ENCODE measurements around the gene TSPAN1.

TSPAN1 gene

DNA sequence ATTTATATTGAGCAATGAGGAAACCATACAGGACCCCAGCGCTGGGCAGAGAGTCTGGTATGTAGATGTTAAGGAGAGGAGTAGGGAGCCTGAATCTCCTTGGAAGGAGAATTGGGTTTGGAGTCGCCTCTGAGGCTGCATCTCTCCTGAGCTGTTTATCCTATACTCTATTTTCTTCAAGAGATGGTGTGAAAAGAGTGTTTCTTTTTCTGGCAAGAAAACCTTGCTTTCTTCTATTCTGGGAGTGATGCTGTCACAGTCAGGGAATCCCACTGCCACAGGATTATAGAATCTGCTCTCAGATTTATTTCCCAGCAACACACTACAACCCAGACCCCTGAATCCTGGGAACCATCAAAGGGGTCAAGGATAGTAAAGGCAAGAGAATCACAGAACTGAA is 31.5 kb downstream of the TSPAN1 start:
- DNase-seq (ENCODE audit: low read depth): no peak
- TF ChIP-seq, protein P1, sequence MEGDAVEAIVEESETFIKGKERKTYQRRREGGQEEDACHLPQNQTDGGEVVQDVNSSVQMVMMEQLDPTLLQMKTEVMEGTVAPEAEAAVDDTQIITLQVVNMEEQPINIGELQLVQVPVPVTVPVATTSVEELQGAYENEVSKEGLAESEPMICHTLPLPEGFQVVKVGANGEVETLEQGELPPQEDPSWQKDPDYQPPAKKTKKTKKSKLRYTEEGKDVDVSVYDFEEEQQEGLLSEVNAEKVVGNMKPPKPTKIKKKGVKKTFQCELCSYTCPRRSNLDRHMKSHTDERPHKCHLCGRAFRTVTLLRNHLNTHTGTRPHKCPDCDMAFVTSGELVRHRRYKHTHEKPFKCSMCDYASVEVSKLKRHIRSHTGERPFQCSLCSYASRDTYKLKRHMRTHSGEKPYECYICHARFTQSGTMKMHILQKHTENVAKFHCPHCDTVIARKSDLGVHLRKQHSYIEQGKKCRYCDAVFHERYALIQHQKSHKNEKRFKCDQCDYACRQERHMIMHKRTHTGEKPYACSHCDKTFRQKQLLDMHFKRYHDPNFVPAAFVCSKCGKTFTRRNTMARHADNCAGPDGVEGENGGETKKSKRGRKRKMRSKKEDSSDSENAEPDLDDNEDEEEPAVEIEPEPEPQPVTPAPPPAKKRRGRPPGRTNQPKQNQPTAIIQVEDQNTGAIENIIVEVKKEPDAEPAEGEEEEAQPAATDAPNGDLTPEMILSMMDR (IDR thresholded peaks at IDR 0.05; ENCODE audit: insufficient read depth, low read depth, low read length, missing control alignments): no peak
- H3K4me3 ChIP-seq (ENCODE audit: low read length): no peak overlapping the region

DNA sequence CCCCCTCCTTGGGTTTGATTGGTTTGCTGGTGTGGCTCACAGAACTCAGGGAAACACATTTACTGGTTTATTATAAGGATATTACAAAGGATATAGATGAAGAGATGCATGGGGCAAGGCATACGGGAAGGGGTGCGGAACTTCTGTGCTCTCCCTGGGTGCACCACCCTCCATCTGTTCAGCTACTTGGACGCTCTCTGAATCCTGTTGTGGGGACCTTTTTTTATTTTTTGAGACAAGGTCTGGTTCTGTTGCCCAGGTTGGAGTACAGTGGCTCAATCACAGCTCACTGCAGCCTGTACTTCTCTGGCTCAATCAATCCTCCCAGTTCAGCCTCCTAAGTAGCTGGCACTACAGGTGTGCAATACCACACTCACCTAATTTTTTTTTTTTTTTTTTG is 35.7 kb downstream of the TSPAN1 start:
- H3K4me3 ChIP-seq (ENCODE audit: low read length): no peak overlapping the region

DNA sequence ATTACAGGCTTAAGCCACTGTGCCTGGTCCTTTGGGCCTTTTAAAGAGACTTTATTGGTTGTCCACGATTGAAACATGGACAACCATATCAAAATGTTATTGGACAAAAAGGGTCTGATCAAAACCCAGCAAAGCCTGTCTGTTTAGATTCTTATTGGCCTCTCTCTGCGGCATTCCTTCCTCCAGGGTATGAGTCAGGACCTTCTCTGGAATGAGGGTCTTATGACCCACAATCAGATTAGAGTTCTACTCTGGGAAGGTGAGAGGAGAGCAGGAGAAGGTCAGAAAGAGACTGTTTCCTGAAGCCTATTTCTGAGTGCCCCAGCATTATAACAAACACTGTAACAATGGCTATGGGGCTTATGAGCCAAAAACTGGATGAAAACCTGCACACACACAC is 36.2 kb downstream of the TSPAN1 start:
- TF ChIP-seq, protein P1 (IDR thresholded peaks at IDR 0.05; ENCODE audit: insufficient read depth, low read depth, low read length, missing control alignments): no peak
- H3K4me3 ChIP-seq (ENCODE audit: low read length): no peak overlapping the region
- DNase-seq (ENCODE audit: low read depth): no peak

More for the DNA sequence above, 35.7 kb downstream of the TSPAN1 start:
- DNase-seq (ENCODE audit: low read depth): no peak
- TF ChIP-seq, protein P1 (IDR thresholded peaks at IDR 0.05; ENCODE audit: insufficient read depth, low read depth, low read length, missing control alignments): no peak

DNA sequence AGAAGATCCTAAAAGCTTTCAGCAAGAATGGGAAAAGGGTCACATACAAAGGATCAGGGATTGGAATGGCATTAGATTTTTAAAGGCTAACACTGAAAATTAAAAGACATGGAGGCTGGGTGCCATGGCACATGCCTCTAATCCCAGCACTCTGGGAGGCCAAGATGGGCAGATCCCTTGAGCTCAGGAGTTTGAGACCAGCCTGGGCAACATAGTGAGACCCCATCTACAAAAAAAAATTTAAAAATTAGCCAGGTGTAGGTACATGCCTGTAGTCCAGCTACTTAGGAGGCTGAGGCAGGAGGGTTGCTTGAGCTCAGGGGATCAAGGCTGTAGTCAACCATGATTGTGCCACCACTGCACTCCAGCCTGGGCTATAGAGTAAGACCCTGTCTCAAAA is 40.6 kb downstream of the TSPAN1 start:
- TF ChIP-seq, protein P1 (IDR thresholded peaks at IDR 0.05; ENCODE audit: insufficient read depth, low read depth, low read length, missing control alignments): no peak
- no peak overlapping the region for H3K4me3 ChIP-seq (ENCODE audit: low read length)
- no peak for DNase-seq (ENCODE audit: low read depth)

DNA sequence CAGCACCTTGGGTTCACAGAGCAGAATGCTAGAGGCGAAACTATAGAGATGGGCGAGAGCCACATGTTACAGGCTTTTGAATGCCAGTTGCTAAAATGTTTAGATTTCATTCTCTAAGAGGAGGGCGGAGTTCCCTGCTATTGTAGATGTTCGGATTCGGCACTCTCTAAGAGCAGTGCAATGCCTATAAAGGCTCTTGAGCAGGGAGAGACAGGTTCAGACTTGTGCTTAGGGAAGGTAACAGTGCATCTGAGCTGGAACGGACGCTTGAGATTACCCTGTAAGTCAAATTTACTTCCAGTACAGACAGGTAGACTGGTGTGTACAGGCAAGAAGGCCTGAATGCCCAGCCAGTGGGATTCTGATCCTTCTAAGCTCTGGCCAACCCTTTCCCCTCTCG is 43.6 kb downstream of the TSPAN1 start:
- TF ChIP-seq, protein P1 (IDR thresholded peaks at IDR 0.05; ENCODE audit: insufficient read depth, low read depth, low read length, missing control alignments): no peak
- H3K4me3 ChIP-seq (ENCODE audit: low read length): no peak overlapping the region
- DNase-seq (ENCODE audit: low read depth): peak; percentile 97

DNA sequence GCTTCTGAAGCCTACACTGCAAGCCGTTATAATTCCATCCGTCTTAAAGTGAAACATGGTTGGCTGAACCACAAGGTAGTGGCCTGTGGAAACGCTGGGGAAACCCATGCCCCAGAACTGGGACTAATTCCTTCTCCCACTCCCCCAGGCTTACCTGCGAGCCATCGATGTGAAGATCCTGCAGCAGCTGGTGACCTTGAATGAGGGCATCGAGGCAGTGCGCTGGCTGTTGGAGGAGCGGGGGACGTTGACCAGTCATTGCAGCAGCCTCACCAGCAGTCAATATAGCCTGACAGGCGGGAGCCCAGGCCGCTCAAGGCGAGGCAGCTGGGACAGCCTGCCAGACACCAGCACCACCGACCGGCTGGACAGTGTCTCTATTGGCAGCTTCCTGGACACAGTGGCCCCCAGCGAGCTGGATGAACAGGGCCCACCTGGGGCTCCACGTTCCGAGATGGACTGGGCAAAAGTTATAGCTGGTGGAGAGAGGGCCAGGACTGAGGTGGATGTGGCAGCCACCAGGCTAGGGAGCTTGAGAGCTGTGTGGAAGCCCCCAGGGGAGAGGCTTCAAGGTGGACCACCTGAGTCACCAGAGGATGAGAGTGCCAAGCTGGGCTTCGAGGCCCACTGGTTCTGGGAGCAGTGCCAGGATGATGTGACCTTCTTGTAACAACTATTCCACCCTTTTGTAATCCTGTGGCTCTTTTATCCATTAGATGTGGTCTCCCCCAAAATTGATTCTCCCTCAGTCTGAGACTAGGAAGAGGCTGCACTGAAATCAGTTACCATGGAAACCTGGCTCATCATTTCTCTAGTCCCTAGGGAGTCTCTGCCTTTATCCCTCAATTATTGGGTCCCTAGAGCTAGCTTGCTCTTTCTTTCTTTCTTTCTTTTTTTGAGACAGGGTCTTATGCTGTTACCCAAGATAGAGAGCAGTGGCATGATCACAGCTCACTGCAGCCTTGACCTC is 44.9 kb downstream of the TSPAN1 start:
- TF ChIP-seq, protein P1 (IDR thresholded peaks at IDR 0.05; ENCODE audit: insufficient read depth, low read depth, low read length, missing control alignments): no peak
- H3K4me3 ChIP-seq (ENCODE audit: low read length): no peak overlapping the region
- no peak for DNase-seq (ENCODE audit: low read depth)
